ENCODE data around the gene CDK6.

DNA sequence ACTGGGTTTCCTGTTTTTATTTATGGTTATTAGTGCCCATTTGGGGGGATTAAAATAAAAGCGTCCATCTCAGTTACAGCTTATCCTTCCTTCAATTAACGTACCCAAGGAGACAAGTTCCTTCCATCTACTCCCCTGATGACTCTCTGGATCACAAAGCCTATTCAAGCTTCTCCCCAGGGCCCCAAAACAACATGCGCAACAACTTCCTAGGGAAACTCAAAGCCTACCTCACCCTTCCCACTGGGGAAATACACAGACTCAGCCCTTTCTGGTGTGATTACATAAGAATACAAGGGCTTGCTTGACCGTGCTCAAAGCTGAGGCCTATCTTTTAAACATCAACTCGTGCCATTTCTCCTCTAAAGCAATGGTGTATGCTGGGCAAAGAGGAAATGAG, 112.4 kb downstream of the CDK6 start:
- TF ChIP-seq, protein P1, sequence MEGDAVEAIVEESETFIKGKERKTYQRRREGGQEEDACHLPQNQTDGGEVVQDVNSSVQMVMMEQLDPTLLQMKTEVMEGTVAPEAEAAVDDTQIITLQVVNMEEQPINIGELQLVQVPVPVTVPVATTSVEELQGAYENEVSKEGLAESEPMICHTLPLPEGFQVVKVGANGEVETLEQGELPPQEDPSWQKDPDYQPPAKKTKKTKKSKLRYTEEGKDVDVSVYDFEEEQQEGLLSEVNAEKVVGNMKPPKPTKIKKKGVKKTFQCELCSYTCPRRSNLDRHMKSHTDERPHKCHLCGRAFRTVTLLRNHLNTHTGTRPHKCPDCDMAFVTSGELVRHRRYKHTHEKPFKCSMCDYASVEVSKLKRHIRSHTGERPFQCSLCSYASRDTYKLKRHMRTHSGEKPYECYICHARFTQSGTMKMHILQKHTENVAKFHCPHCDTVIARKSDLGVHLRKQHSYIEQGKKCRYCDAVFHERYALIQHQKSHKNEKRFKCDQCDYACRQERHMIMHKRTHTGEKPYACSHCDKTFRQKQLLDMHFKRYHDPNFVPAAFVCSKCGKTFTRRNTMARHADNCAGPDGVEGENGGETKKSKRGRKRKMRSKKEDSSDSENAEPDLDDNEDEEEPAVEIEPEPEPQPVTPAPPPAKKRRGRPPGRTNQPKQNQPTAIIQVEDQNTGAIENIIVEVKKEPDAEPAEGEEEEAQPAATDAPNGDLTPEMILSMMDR (conservative IDR thresholded peaks at IDR 0.05 in 1 of 2, IDR thresholded peaks at IDR 0.05 in 1 of 2; ENCODE audit: extremely low read depth in 1 of 2, insufficient read depth in 1 of 2, low read depth in 1 of 2, low read length in 2 of 2) = no peak
- no peak for TF ChIP-seq EZH2 (IDR thresholded peaks at IDR 0.05; ENCODE audit: borderline replicate concordance, low read length)

Measured in mammary epithelial cell (primary cell).